WTC11 (cell line): ENCODE results near the gene SLIT1.

Experiments used
- ATF1 ChIP-seq: sonication (generic); formaldehyde crosslinking; IDR thresholded peaks from 2 replicates; pipeline ENCODE4 v1.8.1; 2023; ENCODE audit warnings: mild to moderate bottlenecking, moderate library complexity, missing genetic modification reagents
- CREB1 ChIP-seq: sonication (generic); formaldehyde crosslinking; IDR thresholded peaks from 2 replicates; pipeline ENCODE4 v1.8.0; 2023; ENCODE audit warnings: mild to moderate bottlenecking, missing genetic modification reagents
- CTCF ChIP-seq: fragments of 200-600 bp; IDR thresholded peaks from 2 replicates; pipeline ENCODE4 v1.8.0; 2022; ENCODE audit warnings: antibody characterized with exemption
- ESRRA ChIP-seq: sonication (generic); formaldehyde crosslinking; IDR thresholded peaks from 2 replicates; pipeline ENCODE4 v1.8.1; 2022; ENCODE audit warnings: mild to moderate bottlenecking, missing genetic modification reagents, borderline replicate concordance
- ETV6 ChIP-seq: sonication (generic); formaldehyde crosslinking; IDR thresholded peaks from 2 replicates; pipeline ENCODE4 v1.8.1; 2022; ENCODE audit warnings: mild to moderate bottlenecking, missing genetic modification reagents
- JUN ChIP-seq: sonication (generic); formaldehyde crosslinking; IDR thresholded peaks from 2 replicates; pipeline ENCODE4 v1.8.0; 2023; ENCODE audit warnings: mild to moderate bottlenecking, missing genetic modification reagents
- MAX ChIP-seq: sonication (generic); formaldehyde crosslinking; IDR thresholded peaks from 2 replicates; pipeline ENCODE4 v1.8.0; 2022; ENCODE audit warnings: mild to moderate bottlenecking, missing genetic modification reagents
- USF2 ChIP-seq: sonication (generic); formaldehyde crosslinking; IDR thresholded peaks from 2 replicates; pipeline ENCODE4 v1.8.1; 2023; ENCODE audit warnings: mild to moderate bottlenecking, missing genetic modification reagents, moderate library complexity
- ZNF317 ChIP-seq: sonication (generic); formaldehyde crosslinking; IDR thresholded peaks from 2 replicates; pipeline ENCODE4 v1.8.1; 2023; ENCODE audit warnings: low read depth, mild to moderate bottlenecking, moderate library complexity, missing genetic modification reagents, borderline replicate concordance
- TF ChIP-seq, protein P1 (sequence below): sonication (generic); formaldehyde crosslinking; IDR thresholded peaks from 2 replicates; pipeline ENCODE4 v1.8.1; 2023; ENCODE audit warnings: mild to moderate bottlenecking, moderate library complexity, missing genetic modification reagents

- no peak for TF ChIP-seq CTCF
- no peak for TF ChIP-seq CREB1
- no peak for TF ChIP-seq JUN
- TF ChIP-seq ETV6 (CRISPR knock-in tag): no peak
- TF ChIP-seq ZNF317: no peak
- TF ChIP-seq, protein P1, sequence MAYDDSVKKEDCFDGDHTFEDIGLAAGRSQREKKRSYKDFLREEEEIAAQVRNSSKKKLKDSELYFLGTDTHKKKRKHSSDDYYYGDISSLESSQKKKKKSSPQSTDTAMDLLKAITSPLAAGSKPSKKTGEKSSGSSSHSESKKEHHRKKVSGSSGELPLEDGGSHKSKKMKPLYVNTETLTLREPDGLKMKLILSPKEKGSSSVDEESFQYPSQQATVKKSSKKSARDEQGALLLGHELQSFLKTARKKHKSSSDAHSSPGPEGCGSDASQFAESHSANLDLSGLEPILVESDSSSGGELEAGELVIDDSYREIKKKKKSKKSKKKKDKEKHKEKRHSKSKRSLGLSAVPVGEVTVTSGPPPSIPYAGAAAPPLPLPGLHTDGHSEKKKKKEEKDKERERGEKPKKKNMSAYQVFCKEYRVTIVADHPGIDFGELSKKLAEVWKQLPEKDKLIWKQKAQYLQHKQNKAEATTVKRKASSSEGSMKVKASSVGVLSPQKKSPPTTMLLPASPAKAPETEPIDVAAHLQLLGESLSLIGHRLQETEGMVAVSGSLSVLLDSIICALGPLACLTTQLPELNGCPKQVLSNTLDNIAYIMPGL (CRISPR knock-in tag): no peak
- no peak for TF ChIP-seq ESRRA (CRISPR knock-in tag)
- no peak for TF ChIP-seq USF2 (CRISPR knock-in tag)
- no peak for TF ChIP-seq ATF1 (CRISPR knock-in tag)
- TF ChIP-seq MAX: no peak
Observed at GRCh38 chr10:97016728-97017473, 168.9 kb downstream of the SLIT1 start.
